Stomach smooth muscle (tissue), 2 donors: ENCODE measurements around the gene PTH.

Source experiments
- H3K27ac ChIP-seq: one replicate; pipeline ENCODE4 v1.7.0; 2013; ENCODE audit warnings: mild to moderate bottlenecking, low read length, inconsistent platforms
- H3K27me3 ChIP-seq, 2 donors: one replicate each; pipeline ENCODE4 v1.7.0; 2013; ENCODE audit warnings: low read length in 2 of 2; ENCODE audit not compliant: insufficient read depth in 2 of 2, control insufficient read depth in 1 of 2
- H3K36me3 ChIP-seq, 2 donors: one replicate each; pipeline ENCODE4 v1.7.0; 2013; ENCODE audit warnings: low read length in 2 of 2; ENCODE audit not compliant: control insufficient read depth in 2 of 2, insufficient read depth in 2 of 2
- H3K4me1 ChIP-seq: one replicate; pipeline ENCODE4 v1.7.0; 2013; ENCODE audit warnings: low read length; ENCODE audit not compliant: control insufficient read depth, insufficient read depth
- H3K4me3 ChIP-seq, 2 donors: one replicate each; pipeline ENCODE4 v1.7.0; 2013; ENCODE audit warnings: low read length in 2 of 2
- H3K9ac ChIP-seq, 2 donors: one replicate each; pipeline ENCODE4 v1.7.0; 2013; ENCODE audit warnings: low read length in 2 of 2, mild to moderate bottlenecking in 1 of 2
- H3K9me3 ChIP-seq, 2 donors: one replicate each; pipeline ENCODE4 v1.7.0; 2013; ENCODE audit warnings: low read length in 2 of 2; ENCODE audit not compliant: control insufficient read depth in 2 of 2
- donor health status: healthy.
- donor health status: Pancreatic carcinoma.

Gene PTH

DNA sequence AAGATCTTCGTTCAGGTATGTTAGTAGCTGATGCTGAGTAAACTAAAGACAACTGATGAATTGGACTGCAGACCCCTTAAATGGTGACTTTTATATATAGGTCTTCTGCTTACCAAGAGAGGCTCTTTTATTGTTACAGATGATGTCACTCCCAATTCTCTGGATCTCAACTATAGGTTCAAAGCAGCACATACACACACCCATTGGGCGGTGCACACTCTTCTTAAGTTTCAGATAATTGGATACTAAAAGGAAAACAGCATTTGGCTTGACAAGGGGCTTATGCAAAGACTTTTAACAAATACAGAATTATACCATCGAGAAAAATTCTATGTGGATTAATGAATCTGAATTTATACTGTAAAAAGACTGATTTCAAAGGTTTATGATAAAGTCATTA is at the start of gene PTH:
Gene PTH (minus strand): TSS at position 69 of the 400 bp plus-strand sequence. CDS start 3,142 bp downstream, outside the sequence.
- Histone ChIP-seq H3K4me3 (no peak within 1 kb of the TSS), H3K36me3 (no peaks in the 10 kb centered on the region), H3K9ac (no peak within 1 kb of the TSS), H3K27ac (no peak within 1 kb of the TSS), H3K4me1 (no peaks in the 10 kb centered on the region), H3K9me3 (no peaks in the 10 kb centered on the region), H3K27me3 (no peaks in the 10 kb centered on the region)

DNA sequence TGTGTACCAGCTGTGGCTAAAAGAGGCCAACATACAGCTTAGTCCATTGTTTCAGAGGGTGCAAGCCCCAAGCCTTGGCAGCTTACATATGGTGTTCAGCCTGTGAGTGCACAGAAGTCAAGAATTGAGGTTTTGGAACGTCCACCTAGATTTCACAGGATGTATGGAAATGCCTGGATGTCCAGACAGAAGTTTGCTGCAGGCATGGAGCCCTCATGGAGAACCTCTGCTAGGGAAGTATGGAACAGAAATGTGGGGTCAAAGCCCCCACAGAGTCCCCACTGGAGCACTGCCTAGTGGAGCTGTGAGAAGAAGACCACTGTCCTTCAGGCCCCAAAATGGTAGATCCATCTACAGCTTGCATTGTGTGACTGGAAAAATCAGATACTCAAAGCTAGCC is 42.2 kb upstream of the PTH start:
- Histone ChIP-seq H3K27me3 (no peaks in the 10 kb centered on the region), H3K27ac (no peak overlapping the region), H3K9ac (no peak overlapping the region), H3K9me3 (no peaks in the 10 kb centered on the region), H3K36me3 (no peaks in the 10 kb centered on the region), H3K4me3 (no peak overlapping the region), H3K4me1 (no peaks in the 10 kb centered on the region)

DNA sequence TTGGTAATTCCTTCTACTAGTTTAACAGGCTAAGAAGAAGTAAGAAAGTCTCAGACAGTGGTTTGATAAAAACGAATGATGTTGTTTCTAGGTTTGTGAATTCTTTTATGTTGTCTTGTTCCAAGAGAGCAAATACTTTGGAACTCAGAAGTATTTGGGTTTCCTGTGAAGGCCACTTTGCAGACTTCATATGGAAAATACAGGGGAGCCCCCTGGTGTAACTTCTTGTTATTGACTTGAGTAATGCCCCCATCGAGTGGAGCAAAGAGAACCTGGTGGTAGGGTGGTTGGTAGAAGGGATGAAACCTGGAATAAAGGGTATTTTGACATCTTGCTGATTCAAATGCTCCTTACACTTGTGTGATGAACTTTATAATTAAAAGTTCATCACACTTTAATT is 40.0 kb upstream of the PTH start:
- no peaks in the 10 kb centered on the region for H3K27me3 ChIP-seq
- no peaks in the 10 kb centered on the region for H3K9me3 ChIP-seq
- no peaks in the 10 kb centered on the region for H3K36me3 ChIP-seq
- no peak overlapping the region for H3K4me3 ChIP-seq
- H3K4me1 ChIP-seq, result no peaks in the 10 kb centered on the region
- H3K9ac ChIP-seq, result no peak overlapping the region
- H3K27ac ChIP-seq, result no peak overlapping the region

DNA sequence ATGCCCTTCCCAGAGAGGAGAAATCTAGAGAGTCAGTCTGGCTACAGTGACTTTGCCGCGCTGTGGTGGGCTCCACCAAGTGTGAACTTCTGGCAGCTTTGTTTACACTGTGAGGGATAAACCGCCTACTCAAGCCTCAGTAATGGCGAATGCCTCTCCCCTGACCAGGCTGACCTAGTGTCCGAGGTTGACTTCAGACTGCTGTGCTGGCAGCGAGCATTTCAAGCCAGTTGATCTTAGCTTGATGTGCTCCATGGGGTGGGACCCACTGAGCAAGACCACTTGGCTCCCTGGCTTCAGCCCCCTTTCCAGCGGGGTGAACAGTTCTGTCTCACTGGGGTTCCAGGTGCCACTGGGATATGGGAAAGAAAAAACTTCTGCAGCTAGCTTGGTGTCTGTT is 38.6 kb upstream of the PTH start:
- Histone ChIP-seq H3K4me1 (no peaks in the 10 kb centered on the region), H3K9ac (no peak overlapping the region), H3K36me3 (no peaks in the 10 kb centered on the region), H3K4me3 (no peak overlapping the region), H3K27ac (no peak overlapping the region), H3K9me3 (no peaks in the 10 kb centered on the region), H3K27me3 (no peaks in the 10 kb centered on the region)

DNA sequence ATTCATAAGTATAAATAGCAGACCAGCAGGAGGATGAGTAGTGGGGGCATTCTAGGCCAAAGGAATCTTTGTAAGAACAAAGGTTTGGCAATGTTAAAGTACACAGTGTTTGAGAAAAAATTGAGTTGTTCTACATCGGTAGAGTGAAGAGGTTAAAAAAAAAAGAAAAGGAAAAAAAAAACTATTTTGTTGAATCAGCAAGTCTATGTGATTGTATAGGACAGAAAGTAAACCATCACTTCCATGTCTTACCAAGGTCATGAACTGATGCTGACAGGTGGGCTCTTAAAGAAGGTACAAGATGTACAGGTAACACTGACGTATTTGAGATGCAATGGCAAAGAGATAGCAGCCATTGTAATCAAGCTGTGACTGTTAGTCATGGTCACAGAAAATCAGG is 29.5 kb upstream of the PTH start:
- no peaks in the 10 kb centered on the region for H3K36me3 ChIP-seq
- no peaks in the 10 kb centered on the region for H3K4me1 ChIP-seq
- no peak overlapping the region for H3K27ac ChIP-seq
- H3K4me3 ChIP-seq, result no peak overlapping the region
- H3K27me3 ChIP-seq, result no peaks in the 10 kb centered on the region
- H3K9me3 ChIP-seq, result peaks cover 0 to 3% of the 10 kb centered on the region in 2 donors
- no peak overlapping the region for H3K9ac ChIP-seq

DNA sequence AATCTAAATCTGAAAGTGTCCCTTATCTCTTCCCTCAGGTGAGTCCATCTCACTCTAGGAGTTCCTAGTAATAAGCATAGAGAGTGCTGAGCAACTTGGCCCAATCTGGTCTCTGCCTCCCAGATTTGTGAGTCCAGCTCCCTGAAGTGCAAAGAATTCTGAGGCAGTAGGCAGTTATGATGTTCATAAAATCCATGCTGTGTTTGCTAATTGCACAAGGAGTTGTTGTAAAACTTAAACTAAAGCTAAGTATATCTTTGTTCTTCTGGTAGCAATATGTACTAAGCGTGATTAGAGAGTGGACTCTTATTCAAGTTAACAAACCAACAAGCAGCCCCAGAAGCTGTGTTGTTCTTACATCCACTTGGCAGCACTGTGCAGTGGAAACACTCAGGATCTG is 7.6 kb upstream of the PTH start:
- no peaks in the 10 kb centered on the region for H3K27me3 ChIP-seq
- no peak overlapping the region for H3K27ac ChIP-seq
- no peak overlapping the region for H3K9ac ChIP-seq
- no peaks in the 10 kb centered on the region for H3K4me1 ChIP-seq
- no peaks in the 10 kb centered on the region for H3K9me3 ChIP-seq
- H3K36me3 ChIP-seq, result no peaks in the 10 kb centered on the region
- no peak overlapping the region for H3K4me3 ChIP-seq

DNA sequence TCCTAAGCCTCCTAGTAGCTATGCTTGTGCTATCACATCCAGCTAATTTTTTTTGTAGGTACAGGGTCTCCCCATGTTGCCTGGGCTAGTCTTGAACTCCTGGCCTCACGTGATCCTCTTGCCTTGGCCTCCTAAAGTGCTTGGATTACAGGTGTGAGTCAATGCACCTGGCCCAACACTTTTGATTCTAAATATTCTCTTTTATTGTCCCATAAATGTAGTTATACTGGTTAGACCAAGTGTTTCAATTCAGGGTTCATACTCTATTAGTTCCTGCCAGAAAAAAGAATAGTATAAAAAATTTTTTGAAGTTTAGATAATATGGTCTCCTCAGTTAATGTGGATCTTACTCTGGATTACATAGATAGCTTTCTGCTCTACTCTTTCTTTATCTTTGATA is 6.7 kb upstream of the PTH start:
- H3K27ac ChIP-seq, result no peak overlapping the region
- H3K27me3 ChIP-seq, result no peaks in the 10 kb centered on the region
- no peaks in the 10 kb centered on the region for H3K9me3 ChIP-seq
- no peak overlapping the region for H3K9ac ChIP-seq
- no peaks in the 10 kb centered on the region for H3K4me1 ChIP-seq
- H3K36me3 ChIP-seq, result no peaks in the 10 kb centered on the region
- H3K4me3 ChIP-seq, result no peak overlapping the region

DNA sequence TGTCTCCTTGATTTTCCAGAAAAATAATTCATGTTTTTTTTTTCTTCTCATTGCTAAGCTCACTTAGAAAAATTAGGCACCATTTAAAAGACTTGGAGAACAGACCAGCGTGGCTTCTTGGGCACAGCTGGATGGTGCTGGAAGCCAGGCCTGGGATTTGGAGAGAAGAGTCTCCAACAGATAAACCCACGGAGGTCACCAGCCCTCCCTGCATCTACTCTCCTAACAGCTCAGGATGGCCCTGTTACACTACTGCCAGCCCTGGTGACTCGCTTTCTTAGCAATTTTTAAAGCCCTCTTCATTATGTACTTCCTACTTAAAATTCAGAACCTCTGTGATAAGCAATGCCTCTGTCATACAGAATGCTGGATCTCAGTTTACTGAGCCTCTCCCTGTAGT is 1.7 kb downstream of the PTH start:
- H3K4me1 ChIP-seq, result no peaks in the 10 kb centered on the region
- no peak overlapping the region for H3K4me3 ChIP-seq
- H3K9ac ChIP-seq, result no peak overlapping the region
- no peaks in the 10 kb centered on the region for H3K27me3 ChIP-seq
- H3K36me3 ChIP-seq, result no peaks in the 10 kb centered on the region
- H3K9me3 ChIP-seq, result no peaks in the 10 kb centered on the region
- no peak overlapping the region for H3K27ac ChIP-seq

DNA sequence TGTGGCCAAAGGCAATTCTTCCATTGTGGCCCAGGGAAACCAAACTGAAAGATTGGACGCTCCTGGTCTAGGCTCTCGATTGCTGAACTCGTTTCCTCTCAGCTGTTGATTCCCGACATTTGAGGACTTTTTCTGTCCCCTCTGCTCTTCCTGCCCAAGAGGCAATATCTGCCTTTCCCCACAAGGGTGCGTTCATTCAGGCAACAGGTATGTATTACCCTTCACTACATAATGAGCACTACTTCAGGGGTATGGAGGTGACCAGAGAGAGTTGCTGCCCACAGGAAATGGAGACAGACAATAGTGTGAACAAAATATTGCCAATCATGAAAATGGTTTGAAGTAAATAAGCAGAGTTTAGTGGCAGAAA is 8.2 kb downstream of the PTH start:
- Histone ChIP-seq H3K27ac (no peak overlapping the region), H3K27me3 (peaks cover 0 to 4% of the 10 kb centered on the region in 2 donors), H3K4me1 (no peaks in the 10 kb centered on the region), H3K36me3 (no peaks in the 10 kb centered on the region), H3K9me3 (no peaks in the 10 kb centered on the region), H3K9ac (no peak overlapping the region), H3K4me3 (peak overlapping the region in 1 of 2 donors; percentile 49)

DNA sequence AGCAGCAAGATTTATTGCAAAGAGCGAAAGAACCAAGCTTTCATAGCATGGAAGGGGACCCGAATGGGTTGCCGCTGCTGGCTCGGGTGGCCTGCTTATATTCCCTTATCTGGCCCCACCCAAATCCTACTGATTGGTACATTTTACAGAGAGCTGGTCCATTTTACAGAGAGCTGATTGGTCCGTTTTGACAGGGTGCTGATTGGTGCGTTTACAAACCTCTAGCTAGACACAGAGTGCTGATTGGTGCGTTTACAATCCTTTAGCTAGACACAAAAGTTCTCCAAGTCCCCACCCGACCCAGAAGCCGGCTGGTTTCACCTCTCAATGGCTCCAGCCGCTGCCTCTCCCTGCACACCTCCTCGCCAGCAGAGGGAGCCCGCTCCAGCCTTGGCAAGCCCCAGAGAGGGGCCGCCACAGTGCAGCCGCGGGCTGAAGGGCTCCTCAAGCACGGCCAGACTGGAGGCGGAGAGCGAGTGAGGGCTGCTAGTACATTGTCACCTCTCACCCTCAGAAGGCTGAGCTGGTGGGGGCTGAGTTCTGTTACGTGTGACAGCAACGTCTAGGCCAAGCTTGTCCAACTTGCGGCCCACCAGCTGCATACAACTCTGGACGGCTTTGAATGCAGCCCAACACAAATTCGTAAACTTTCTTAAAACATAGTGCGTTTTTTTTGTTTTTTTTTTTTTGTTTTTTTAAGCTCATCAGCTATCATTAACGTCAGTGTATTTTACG is 8.7 kb downstream of the PTH start:
- H3K27ac ChIP-seq, result no peak overlapping the region
- no peak overlapping the region for H3K9ac ChIP-seq
- H3K27me3 ChIP-seq, result peaks cover 0 to 4% of the 10 kb centered on the region in 2 donors

DNA sequence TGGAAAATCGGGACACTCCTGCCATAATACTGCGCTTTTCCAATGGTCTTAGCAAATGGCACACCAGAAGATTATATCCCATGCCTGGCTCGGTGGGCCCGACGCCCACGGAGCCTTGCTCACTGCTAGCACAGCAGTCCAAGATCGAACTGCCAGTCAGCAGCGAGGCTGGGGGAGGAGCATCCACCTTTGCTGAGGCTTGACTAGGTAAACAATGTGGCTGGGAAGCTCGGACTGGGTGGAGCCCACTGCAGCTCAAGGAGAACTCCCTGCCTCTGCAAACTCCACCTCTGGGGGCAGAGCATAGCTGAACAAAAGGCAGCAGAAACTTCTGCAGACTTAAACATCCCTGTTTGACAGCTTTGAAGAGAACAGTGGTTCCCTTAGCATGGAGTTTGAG is 15.6 kb downstream of the PTH start:
- Histone ChIP-seq H3K4me3 (no peak overlapping the region), H3K27ac (no peak overlapping the region), H3K9ac (no peak overlapping the region), H3K27me3 (no peaks in the 10 kb centered on the region), H3K36me3 (no peaks in the 10 kb centered on the region), H3K9me3 (no peaks in the 10 kb centered on the region), H3K4me1 (no peaks in the 10 kb centered on the region)

More for the DNA sequence above, 8.7 kb downstream of the PTH start:
- H3K9me3 ChIP-seq, result no peaks in the 10 kb centered on the region
- H3K4me3 ChIP-seq, result peak overlapping the region in 1 of 2 donors; percentile 49
- H3K36me3 ChIP-seq, result no peaks in the 10 kb centered on the region
- no peaks in the 10 kb centered on the region for H3K4me1 ChIP-seq
